ENCODE data around the gene CAMK1G. TPM values are rescaled to one million over a fixed set of nuclear protein-coding genes. Genes with fewer than 3 reads are reported as not detected.

CAMK1G gene
- total and polyA plus RNA-seq, 12 donors = 0.11 to 0.71 (median 0.21) TPM; not detected in 9

DNA sequence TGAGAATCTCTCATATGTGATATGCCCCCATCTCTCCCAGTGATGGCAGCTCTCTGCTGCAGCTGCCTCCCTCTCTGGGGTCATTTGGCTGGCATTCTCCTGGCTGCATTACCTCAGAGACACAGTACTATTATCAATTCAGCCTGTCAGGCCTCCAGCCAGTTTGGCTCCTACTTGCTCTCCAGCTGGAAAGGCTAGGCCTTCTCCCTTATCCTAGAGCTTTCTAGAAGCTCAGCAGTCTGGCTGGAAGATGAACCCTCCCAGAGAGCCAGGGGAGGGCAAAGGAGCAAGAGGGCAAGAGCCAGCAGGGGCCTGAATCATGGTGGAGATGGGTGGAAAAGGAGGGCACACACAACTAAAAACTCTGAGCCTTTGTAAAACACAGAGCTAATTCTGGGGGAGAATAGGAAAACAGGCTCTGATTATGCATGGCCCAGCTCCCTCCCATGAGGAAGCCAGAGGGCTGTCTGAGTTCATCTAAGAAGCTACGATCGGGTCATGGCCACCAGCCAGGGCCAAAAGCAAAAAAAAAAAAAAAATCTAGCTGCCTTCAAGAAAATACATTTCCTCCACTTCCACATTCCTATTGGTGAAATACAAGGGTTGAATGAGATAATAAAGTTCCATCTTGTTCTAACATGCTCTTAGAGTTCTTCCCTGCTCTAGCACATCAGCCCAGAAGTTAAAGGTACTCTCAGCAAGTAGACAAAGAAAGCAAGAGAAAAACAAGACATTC lies 59.9 kb downstream of the CAMK1G start:
- TF ChIP-seq CTCF (IDR thresholded peaks at IDR 0.05) = peak in 3 of 9 donors; percentile 25 to 39 (median 37)
- ATAC-seq (peak; percentile 44 to 86 (median 78)), DNase-seq (peak; percentile 71 to 88)
- WGBS, 2 donors = 0 to 7% methylated on average over 2 of the region's 2 CpGs
- H3K9me3 ChIP-seq = no peaks in the 10 kb centered on the region
- no peak overlapping the region for H3K4me3 ChIP-seq
- peak overlapping the region; percentile 5 to 98 (median 88) for H3K27ac ChIP-seq
- no peaks in the 10 kb centered on the region for H3K36me3 ChIP-seq
- intact Hi-C loops (cut with DNase I) = loop anchor here in 7 of 10 donors (2.0 to 10.0 kb wide), 6 partner anchors 31 to 104 kb away; partner anchors contain the start of gene G0S2 (in 6 of the 7)
- H3K27me3 ChIP-seq = no peaks in the 10 kb centered on the region
- H3K4me1 ChIP-seq = peaks cover 36 to 79% (median 75%) of the 10 kb centered on the region in 9 donors

- Histone ChIP-seq H3K4me3 (no peak overlapping the region), H3K27ac (peak overlapping the region in 9 of 10 donors; percentile 53 to 98 (median 90)), H3K4me1 (peaks cover 40 to 100% (median 91%) of the 10 kb centered on the region in 9 donors), H3K27me3 (no peaks in the 10 kb centered on the region), H3K36me3 (no peaks in the 10 kb centered on the region), H3K9me3 (no peaks in the 10 kb centered on the region)
- 40 to 47% methylated on average over 16 of the region's 16 CpGs for WGBS, 2 donors
- no peak for TF ChIP-seq CTCF (IDR thresholded peaks at IDR 0.05)
- DNase-seq (no peak), ATAC-seq (peak in 4 of 8 donors; percentile 19 to 27 (median 26))
- intact Hi-C loops (cut with DNase I) = loop anchor here in 2 of 10 donors (5.0 to 10.0 kb wide), 3 partner anchors 41 to 101 kb away; no protein-coding TSS in a partner anchor
These were observed 62.3 kb downstream of the CAMK1G start for GRCh38 chr1:209645574-209646452.

DNA sequence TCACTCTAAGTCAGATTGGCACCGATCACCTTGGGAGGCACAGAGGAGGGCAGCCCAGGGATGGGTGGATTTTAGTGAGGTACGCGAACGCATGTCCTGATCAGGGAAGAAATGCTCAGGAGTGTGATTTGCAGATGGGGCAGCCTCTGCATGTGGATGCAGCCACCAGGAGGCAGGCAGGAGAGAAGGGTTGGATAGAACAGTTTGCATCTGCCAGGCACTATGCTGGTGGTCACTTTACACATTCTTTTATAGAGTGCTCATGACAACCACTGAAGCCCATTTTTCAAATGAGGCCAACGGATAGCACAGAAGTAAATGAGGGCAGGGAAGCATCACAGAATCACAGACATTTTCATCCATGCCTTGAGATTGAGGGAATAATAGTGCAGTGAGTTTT lies 63.0 kb downstream of the CAMK1G start:
- ATAC-seq (no peak), DNase-seq (no peak)
- Histone ChIP-seq H3K27ac (peak overlapping the region in 9 of 10 donors; percentile 53 to 98 (median 90)), H3K4me1 (peaks cover 37 to 100% (median 84%) of the 10 kb centered on the region in 9 donors), H3K9me3 (no peaks in the 10 kb centered on the region), H3K36me3 (no peaks in the 10 kb centered on the region), H3K4me3 (no peak overlapping the region), H3K27me3 (no peaks in the 10 kb centered on the region)
- peak in 3 of 9 donors; percentile 12 to 27 (median 21) for TF ChIP-seq CTCF (IDR thresholded peaks at IDR 0.05)
- WGBS, 2 donors = 90 to 92% methylated on average over 5 of the region's 5 CpGs
- intact Hi-C loops (cut with DNase I) = loop anchor here in 2 of 10 donors (5.0 to 10.0 kb wide), 3 partner anchors 41 to 101 kb away; no protein-coding TSS in a partner anchor

DNA sequence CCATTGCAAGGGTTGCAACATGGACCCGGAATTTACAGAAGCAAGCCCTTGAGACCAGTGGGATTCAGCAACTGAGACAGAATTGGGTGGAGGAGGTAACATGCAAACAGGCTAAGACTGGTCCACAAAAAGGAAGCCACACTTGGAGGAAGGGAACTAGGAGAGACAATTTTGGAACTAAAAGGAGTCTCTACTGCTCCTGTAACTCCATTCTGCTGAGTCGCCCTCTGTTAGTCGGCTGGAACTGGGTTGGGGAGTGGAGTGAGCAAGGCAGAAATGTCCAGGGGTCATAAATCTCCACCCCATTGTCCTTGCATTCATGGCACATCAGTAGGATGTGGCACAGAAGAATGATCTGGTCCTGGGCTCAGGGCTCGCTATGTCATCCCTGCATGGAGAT lies 63.6 kb downstream of the CAMK1G start:
- H3K9me3 ChIP-seq = no peaks in the 10 kb centered on the region
- no peak overlapping the region for H3K4me3 ChIP-seq
- peak overlapping the region in 8 of 10 donors; percentile 24 to 97 (median 50) for H3K27ac ChIP-seq
- no peaks in the 10 kb centered on the region for H3K36me3 ChIP-seq
- no peak for TF ChIP-seq CTCF (IDR thresholded peaks at IDR 0.05)
- intact Hi-C loops (cut with DNase I) = loop anchor here in 2 of 10 donors (5.0 to 10.0 kb wide), 3 partner anchors 40 to 100 kb away; no protein-coding TSS in a partner anchor
- WGBS, 2 donors = 55 to 64% methylated on average over 4 of the region's 4 CpGs
- no peaks in the 10 kb centered on the region for H3K27me3 ChIP-seq
- no peak for ATAC-seq
- no peak for DNase-seq
- H3K4me1 ChIP-seq = peaks cover 36 to 97% (median 78%) of the 10 kb centered on the region in 9 donors

Data from heart right ventricle (tissue), 16 donors.